ENCODE data around the gene SVEP1.

Gene SVEP1

GRCh38 chr9:110602281-110602680, 22.7 kb upstream of the SVEP1 start:
- DNase-seq (ENCODE audit: extremely low spot score), result no peak
- TF ChIP-seq ZNF384 (IDR thresholded peaks at IDR 0.05) (no peak), TARDBP (IDR thresholded peaks at IDR 0.05) (no peak), BHLHE40 (IDR thresholded peaks at IDR 0.05; ENCODE audit: borderline replicate concordance) (no peak), ARNT (IDR thresholded peaks at IDR 0.05) (no peak), PKNOX1 (IDR thresholded peaks at IDR 0.05) (no peak), FOXK2 (IDR thresholded peaks at IDR 0.05) (no peak), CTBP1 (IDR thresholded peaks at IDR 0.05; ENCODE audit: borderline replicate concordance) (no peak), LEF1 (IDR thresholded peaks at IDR 0.05; ENCODE audit: borderline replicate concordance) (no peak), NFRKB (IDR thresholded peaks at IDR 0.05) (no peak), ELF4 (IDR thresholded peaks at IDR 0.05) (no peak), FOXM1 (IDR thresholded peaks at IDR 0.05; ENCODE audit: borderline replicate concordance) (no peak), SP1 (IDR thresholded peaks at IDR 0.05) (no peak), L3MBTL2 (conservative IDR thresholded peaks at IDR 0.05) (no peak)
- POLR2A ChIA-PET, result no interaction called here
- CTCF ChIA-PET, result no interaction called here

GRCh38 chr9:110601098-110601497, 21.6 kb upstream of the SVEP1 start:
- ChIA-PET CTCF (interaction anchor here (0.7 kb wide), 1 partner anchor 986 kb away, joined by 3 read pairs; no protein-coding TSS in a partner anchor), POLR2A (no interaction called here)
- DNase-seq (ENCODE audit: extremely low spot score), result no peak
- TF ChIP-seq FOXK2 (IDR thresholded peaks at IDR 0.05) (no peak), ZNF384 (IDR thresholded peaks at IDR 0.05) (no peak), ARNT (IDR thresholded peaks at IDR 0.05) (no peak), BHLHE40 (IDR thresholded peaks at IDR 0.05; ENCODE audit: borderline replicate concordance) (no peak), HDGF (IDR thresholded peaks at IDR 0.05; ENCODE audit: borderline replicate concordance) (no peak), NFRKB (IDR thresholded peaks at IDR 0.05) (no peak), SUZ12 (IDR thresholded peaks at IDR 0.05) (no peak), ELF4 (IDR thresholded peaks at IDR 0.05) (no peak), LEF1 (IDR thresholded peaks at IDR 0.05; ENCODE audit: borderline replicate concordance) (no peak), FOXM1 (IDR thresholded peaks at IDR 0.05; ENCODE audit: borderline replicate concordance) (no peak), PKNOX1 (IDR thresholded peaks at IDR 0.05) (no peak), CTBP1 (IDR thresholded peaks at IDR 0.05; ENCODE audit: borderline replicate concordance) (no peak), TARDBP (IDR thresholded peaks at IDR 0.05) (no peak), L3MBTL2 (conservative IDR thresholded peaks at IDR 0.05) (no peak), FOXA1 (IDR thresholded peaks at IDR 0.05) (no peak), SP1 (IDR thresholded peaks at IDR 0.05) (no peak)

- no peak for DNase-seq (ENCODE audit: extremely low spot score)
- TF ChIP-seq NFRKB (IDR thresholded peaks at IDR 0.05), result no peak
- no peak for TF ChIP-seq L3MBTL2 (conservative IDR thresholded peaks at IDR 0.05)
- no peak for TF ChIP-seq BHLHE40 (IDR thresholded peaks at IDR 0.05; ENCODE audit: borderline replicate concordance)
- TF ChIP-seq HDGF (IDR thresholded peaks at IDR 0.05; ENCODE audit: borderline replicate concordance), result no peak
- no peak for TF ChIP-seq LEF1 (IDR thresholded peaks at IDR 0.05; ENCODE audit: borderline replicate concordance)
- no peak for TF ChIP-seq ARNT (IDR thresholded peaks at IDR 0.05)
- no peak for TF ChIP-seq SUZ12 (IDR thresholded peaks at IDR 0.05)
- TF ChIP-seq PKNOX1 (IDR thresholded peaks at IDR 0.05), result no peak
- no peak for TF ChIP-seq ELF4 (IDR thresholded peaks at IDR 0.05)
- no peak for TF ChIP-seq FOXA1 (IDR thresholded peaks at IDR 0.05)
- no peak for TF ChIP-seq TARDBP (IDR thresholded peaks at IDR 0.05)
- TF ChIP-seq SP1 (IDR thresholded peaks at IDR 0.05), result no peak
- no peak for TF ChIP-seq ZNF384 (IDR thresholded peaks at IDR 0.05)
- no peak for TF ChIP-seq FOXK2 (IDR thresholded peaks at IDR 0.05)
- TF ChIP-seq FOXM1 (IDR thresholded peaks at IDR 0.05; ENCODE audit: borderline replicate concordance), result no peak
- no peak for TF ChIP-seq CTBP1 (IDR thresholded peaks at IDR 0.05; ENCODE audit: borderline replicate concordance)
- POLR2A ChIA-PET, result no interaction called here
- CTCF ChIA-PET, result no interaction called here
These were observed 19.9 kb upstream of the SVEP1 start for GRCh38 chr9:110599468-110599867.

- POLR2A ChIA-PET, result no interaction called here
- CTCF ChIA-PET, result interaction anchor here (0.6 kb wide), 1 partner anchor 8 kb away, joined by 3 read pairs; no protein-coding TSS in a partner anchor
- TF ChIP-seq SUZ12 (IDR thresholded peaks at IDR 0.05) (no peak), TARDBP (IDR thresholded peaks at IDR 0.05) (no peak), HDGF (IDR thresholded peaks at IDR 0.05; ENCODE audit: borderline replicate concordance) (no peak), NFRKB (IDR thresholded peaks at IDR 0.05) (no peak), BHLHE40 (IDR thresholded peaks at IDR 0.05; ENCODE audit: borderline replicate concordance) (no peak)
These were observed 12.7 kb upstream of the SVEP1 start for GRCh38 chr9:110592044-110592830.

GRCh38 chr9:110591526-110591925, 12.0 kb upstream of the SVEP1 start:
- ChIA-PET CTCF (no interaction called here), POLR2A (no interaction called here)

More at GRCh38 chr9:110592044-110592830, 12.7 kb upstream of the SVEP1 start:
- DNase-seq (ENCODE audit: extremely low spot score), result no peak

More at GRCh38 chr9:110591526-110591925, 12.0 kb upstream of the SVEP1 start:
- TF ChIP-seq L3MBTL2 (conservative IDR thresholded peaks at IDR 0.05) (no peak), FOXK2 (IDR thresholded peaks at IDR 0.05) (no peak), FOXA1 (IDR thresholded peaks at IDR 0.05) (no peak), FOXM1 (IDR thresholded peaks at IDR 0.05; ENCODE audit: borderline replicate concordance) (no peak), PKNOX1 (IDR thresholded peaks at IDR 0.05) (no peak), NFRKB (IDR thresholded peaks at IDR 0.05) (no peak), LEF1 (IDR thresholded peaks at IDR 0.05; ENCODE audit: borderline replicate concordance) (no peak), HDGF (IDR thresholded peaks at IDR 0.05; ENCODE audit: borderline replicate concordance) (no peak), ARNT (IDR thresholded peaks at IDR 0.05) (no peak), CTBP1 (IDR thresholded peaks at IDR 0.05; ENCODE audit: borderline replicate concordance) (no peak)
- DNase-seq (ENCODE audit: extremely low spot score), result no peak

All from HEK293T (cell line).